AG04450 (cell line): ENCODE data around the gene IMP3. TPM values are rescaled to one million over a fixed set of nuclear protein-coding genes. Genes with fewer than 3 reads are reported as not detected.

Experiments used
- CTCF ChIA-PET: fragments of 300-600, 350-600 bp; formaldehyde crosslinking; extraction: SDS; loops from one replicate; lab custom pipeline; 2022; ENCODE audit warnings: antibody characterized with exemption, inconsistent platforms; lab: Charles Lee
- POLR2A ChIA-PET: fragments of 350-600 bp; formaldehyde crosslinking; extraction: SDS; loops from one replicate; lab custom pipeline; 2021; ENCODE audit warnings: antibody characterized with exemption, inconsistent platforms; lab: Yijun Ruan, JAX
- DNase-seq: peaks from one replicate; pipeline ENCODE4 v3.0.0-alpha.2; 2011; ENCODE audit warnings: low read depth, low spot score
- H3K27ac ChIP-seq: one replicate; pipeline ENCODE4 v1.5.1; 2012; ENCODE audit warnings: low read depth, low read length, control low read depth
- H3K27me3 ChIP-seq: one replicate; pipeline ENCODE4 v1.6.0; 2012; ENCODE audit warnings: low read length; ENCODE audit not compliant: control insufficient read depth, insufficient read depth
- H3K4me3 ChIP-seq: 2 replicates; pipeline ENCODE4 v1.5.1; 2011; ENCODE audit warnings: mild to moderate bottlenecking, low read depth, low read length, control low read depth
- H3K9me3 ChIP-seq: 2 replicates; pipeline ENCODE4 v1.5.1; 2012; ENCODE audit warnings: low read length; ENCODE audit not compliant: control insufficient read depth, insufficient read depth
- CTCF ChIP-seq: IDR thresholded peaks from 2 replicates; pipeline ENCODE4 v1.5.1; 2011; ENCODE audit warnings: low read depth, low read length, control low read depth, inconsistent platforms
- polyA plus RNA-seq: library from polyadenylated mRNA; depleted of rRNA; stranded (reverse); fragments of >200 nt; gene quantifications from 2 replicates; pipeline ENCODE4 v1.2.3, GENCODE V29; 2011

IMP3 gene
- polyA plus RNA-seq, 1 experiment: 42.3 TPM

GRCh38 chr15:75651810-75652543 is 12.0 kb upstream of the IMP3 start:
- no peaks in the 10 kb centered on the region for H3K27me3 ChIP-seq
- no peak for TF ChIP-seq CTCF
- POLR2A ChIA-PET: interaction anchor here (0.8 to 1.9 kb wide), 2 partner anchors 9 to 30 kb away, joined by 3 to 7 read pairs; no protein-coding TSS in a partner anchor
- CTCF ChIA-PET: interaction anchor here (1.1 kb wide), 1 partner anchor 31 kb away, joined by 3 read pairs; no protein-coding TSS in a partner anchor
- no peaks in the 10 kb centered on the region; the same call in 1 of the 2 replicates for H3K9me3 ChIP-seq
- H3K27ac ChIP-seq: no peak overlapping the region
- DNase-seq: no peak
- H3K4me3 ChIP-seq: peak overlapping the region; percentile 90

GRCh38 chr15:75650908-75651809 is 11.1 kb upstream of the IMP3 start:
- POLR2A ChIA-PET: interaction anchor here (0.8 to 1.9 kb wide), 2 partner anchors 10 to 31 kb away, joined by 3 to 7 read pairs; no protein-coding TSS in a partner anchor
- no peaks in the 10 kb centered on the region; the same call in 1 of the 2 replicates for H3K9me3 ChIP-seq
- no peak for TF ChIP-seq CTCF
- CTCF ChIA-PET: interaction anchor here (0.6 to 1.5 kb wide), 4 partner anchors 12 to 30 kb away, joined by 3 to 4 read pairs (median 3); no protein-coding TSS in a partner anchor
- H3K4me3 ChIP-seq: peak overlapping the region; percentile 90
- H3K27ac ChIP-seq: no peak overlapping the region
- no peak for DNase-seq
- no peaks in the 10 kb centered on the region for H3K27me3 ChIP-seq

GRCh38 chr15:75649848-75650247 is 9.8 kb upstream of the IMP3 start:
- no peak overlapping the region for H3K27ac ChIP-seq
- POLR2A ChIA-PET: no interaction called here

GRCh38 chr15:75649045-75649761 is 9.2 kb upstream of the IMP3 start:
- TF ChIP-seq CTCF: no peak
- ChIA-PET CTCF (interaction anchor here (1.5 kb wide), 1 partner anchor 20 kb away, joined by 3 read pairs; no protein-coding TSS in a partner anchor), POLR2A (interaction anchor here (1.1 kb wide), 1 partner anchor 16 kb away, joined by 3 read pairs; no protein-coding TSS in a partner anchor)

More at GRCh38 chr15:75649848-75650247, 9.8 kb upstream of the IMP3 start:
- Histone ChIP-seq H3K4me3 (peak overlapping the region; percentile 90), H3K27me3 (no peaks in the 10 kb centered on the region), H3K9me3 (no peaks in the 10 kb centered on the region; the same call in 1 of the 2 replicates)
- CTCF ChIA-PET: interaction anchor here (1.5 kb wide), 1 partner anchor 19 kb away, joined by 3 read pairs; no protein-coding TSS in a partner anchor
- no peak for TF ChIP-seq CTCF
- no peak for DNase-seq

More at GRCh38 chr15:75649045-75649761, 9.2 kb upstream of the IMP3 start:
- peak overlapping the region; percentile 90 for H3K4me3 ChIP-seq
- no peaks in the 10 kb centered on the region; the same call in 1 of the 2 replicates for H3K9me3 ChIP-seq
- no peaks in the 10 kb centered on the region for H3K27me3 ChIP-seq
- H3K27ac ChIP-seq: peak overlapping the region; percentile 21
- DNase-seq: no peak
